GM13977 (cell line): ENCODE data around the gene GRIP2.

Experiments used
- DNase-seq: peaks from one replicate; pipeline ENCODE4 v3.0.0; 2012; ENCODE audit warnings: low spot score
- CTCF ChIP-seq: IDR thresholded peaks from 2 replicates; pipeline ENCODE4 v1.5.1; 2012; ENCODE audit warnings: mild to moderate bottlenecking, control low read depth; ENCODE audit not compliant: insufficient read depth; ENCODE audit errors: extremely low read depth, missing control alignments
- in situ Hi-C: fragments of 300-500 bp; cut with MboI; formaldehyde crosslinking; loops from one replicate; pipeline ENCODE4 v1.12.0; 2022; ENCODE audit warnings: low sequenced_read_pairs, low pct_unique_long_range_greater_than_20kb, mixed read lengths, inconsistent platforms; ENCODE audit not compliant: unreplicated experiment

The GRIP2 gene

DNA sequence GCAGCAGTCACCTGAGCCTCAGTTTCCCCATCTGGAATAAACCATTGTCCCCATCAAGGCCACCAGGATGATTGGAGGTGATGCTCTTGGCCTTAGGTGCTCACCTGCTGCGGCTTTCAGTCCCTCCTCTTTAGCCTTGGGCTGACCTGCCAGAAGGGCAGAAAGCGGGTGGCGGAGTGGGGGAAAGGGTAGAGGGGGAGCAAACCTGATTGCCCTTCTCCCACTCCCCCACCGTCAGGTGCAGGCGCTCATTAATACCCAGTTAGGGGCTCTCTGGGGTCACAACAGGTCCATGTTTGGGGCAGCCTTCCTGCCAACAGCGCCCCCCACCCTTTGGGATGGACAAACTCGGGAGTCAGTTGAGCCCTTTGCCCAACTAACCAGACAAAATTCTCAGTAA, 50.5 kb downstream of the GRIP2 start:
- TF ChIP-seq CTCF, result no peak
- no peak for DNase-seq
- in situ Hi-C loops, result no loop called here

- in situ Hi-C loops, result no loop called here
- TF ChIP-seq CTCF, result no peak
- DNase-seq, result no peak
Observed at GRCh38 chr3:14488286-14489041, 51.7 kb downstream of the GRIP2 start.

- in situ Hi-C loops, result no loop called here
Observed at GRCh38 chr3:14487821-14488220, 52.3 kb downstream of the GRIP2 start.

DNA sequence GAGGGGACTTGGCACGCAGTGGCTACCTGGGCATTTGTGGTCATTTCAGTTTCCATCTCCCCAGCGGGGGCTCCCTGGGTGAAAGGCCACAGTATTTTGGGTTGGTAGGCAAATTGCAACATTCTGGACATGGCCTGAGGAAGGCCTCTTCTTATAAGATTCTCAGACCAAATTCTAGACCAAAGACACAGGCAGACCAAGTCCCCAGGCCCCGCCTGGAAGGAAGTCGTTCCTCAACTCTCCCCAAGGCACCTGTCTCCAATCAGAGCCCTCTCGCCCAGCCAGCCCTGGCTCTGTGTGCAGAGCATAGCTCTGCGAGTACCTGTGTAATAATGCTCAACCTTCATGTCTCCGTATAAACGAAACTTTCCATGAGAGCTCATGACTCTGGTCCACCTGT, 53.1 kb downstream of the GRIP2 start:
- in situ Hi-C loops, result no loop called here
- no peak for TF ChIP-seq CTCF
- no peak for DNase-seq

More at GRCh38 chr3:14487821-14488220, 52.3 kb downstream of the GRIP2 start:
- TF ChIP-seq CTCF, result no peak
- DNase-seq, result no peak

- no peak for DNase-seq
- no peak for TF ChIP-seq CTCF
- in situ Hi-C loops, result no loop called here
Observed at GRCh38 chr3:14486460-14486859, 53.7 kb downstream of the GRIP2 start.

- no peak for DNase-seq
- TF ChIP-seq CTCF, result no peak
- in situ Hi-C loops, result no loop called here
Observed at GRCh38 chr3:14485981-14486380, 54.2 kb downstream of the GRIP2 start.
